ENCODE results near the gene CYFIP2. TPM values are rescaled to one million over a fixed set of nuclear protein-coding genes. Genes with fewer than 3 reads are reported as not detected.

The CYFIP2 gene
- total and polyA plus RNA-seq, 2 of the 8 experiments (the other 6 are each of a cell fraction or from before 2014, with no cell fraction given), result 45.1 to 80.6 TPM

DNA sequence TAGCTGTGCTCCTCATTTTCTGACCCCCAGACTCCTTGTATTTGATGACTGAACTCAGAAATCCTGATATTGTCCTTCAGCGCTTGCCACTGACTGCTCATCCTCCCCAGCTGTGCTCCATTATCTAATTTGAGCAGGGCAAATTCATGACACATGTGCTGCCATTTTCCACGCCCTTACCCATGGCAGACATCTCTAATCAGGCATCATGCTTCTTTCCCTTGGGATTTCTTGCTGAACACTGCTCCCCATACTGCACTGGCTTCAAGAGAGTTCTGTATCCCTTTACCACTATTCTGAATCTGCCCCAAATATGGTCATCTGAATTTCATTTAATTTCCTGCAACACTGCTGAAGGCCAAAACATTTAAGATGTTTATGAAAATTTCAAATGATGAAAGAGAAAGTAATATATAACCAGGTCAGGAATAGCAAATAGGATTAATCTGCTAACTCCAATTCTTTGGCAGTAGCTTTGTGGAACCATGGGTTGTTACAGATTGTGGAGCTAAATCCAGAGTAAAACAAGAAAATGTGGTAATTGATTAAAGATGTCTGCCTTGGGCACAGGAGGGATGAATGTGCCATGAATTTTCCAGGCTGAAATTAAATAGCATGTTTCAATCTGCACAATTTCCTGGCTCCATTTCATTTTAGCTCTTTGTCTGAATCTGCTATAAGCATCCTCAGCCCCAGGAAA lies 93.6 kb downstream of the CYFIP2 start:
- Histone ChIP-seq H2AFZ (ENCODE audit: low read length) (no peak overlapping the region), H2BK20ac (ENCODE audit: low read length) (no peak overlapping the region), H3K23ac (ENCODE audit: insufficient read length) (no peak overlapping the region), H4K91ac (replicated peaks; ENCODE audit: insufficient read length, low read length) (no peak overlapping the region), H3K4me3 (ENCODE audit: extremely low read depth in 1 of 4, insufficient read depth in 2 of 4, low read depth in 3 of 4, low read length in 4 of 4) (no peak overlapping the region), H3K18ac (ENCODE audit: extremely low read depth, low read length) (no peak overlapping the region), H4K5ac (ENCODE audit: insufficient read length, low read depth, low read length) (no peak overlapping the region), H4K20me1 (replicated peaks in 1 of 2; ENCODE audit: control insufficient read depth in 1 of 2, insufficient read depth in 2 of 2, low read length in 2 of 2) (peaks cover 0 to 5% of the 10 kb centered on the region in 2 experiments), H2BK5ac (ENCODE audit: low read depth, low read length) (no peak overlapping the region), H3K14ac (ENCODE audit: insufficient read length) (no peak overlapping the region), H3K27ac (ENCODE audit: low read depth, low read length) (no peak overlapping the region), H3K79me2 (ENCODE audit: control insufficient read depth in 1 of 2, insufficient read depth in 2 of 2, low read length in 2 of 2) (no peaks in the 10 kb centered on the region), H3K4me1 (replicated peaks in 1 of 4; ENCODE audit: control insufficient read depth in 3 of 4, insufficient read depth in 4 of 4, low read length in 3 of 4) (no peaks in the 10 kb centered on the region), H4K8ac (ENCODE audit: extremely low read depth, insufficient read depth, low read length) (no peak overlapping the region), H2BK120ac (replicated peaks; ENCODE audit: low read depth, low read length) (no peak overlapping the region), H2AK5ac (ENCODE audit: low read depth, low read length) (no peak overlapping the region), H3K56ac (replicated peaks; ENCODE audit: insufficient read length, low read depth, low read length) (no peak overlapping the region), H3K9ac (replicated peaks in 1 of 4; ENCODE audit: extremely low read depth in 1 of 4, low read depth in 3 of 4, low read length in 3 of 4) (no peak overlapping the region), H3K4me2 (ENCODE audit: insufficient read depth in 1 of 2, low read depth in 2 of 2, low read length in 2 of 2) (no peak overlapping the region), H3K23me2 (ENCODE audit: low read depth, low read length) (no peaks in the 10 kb centered on the region), H2BK15ac (ENCODE audit: low read length) (no peak overlapping the region), H3K79me1 (ENCODE audit: low read depth, low read length) (no peaks in the 10 kb centered on the region; the same call in 1 of the 2 replicates), H3K9me3 (ENCODE audit: insufficient read depth in 2 of 2, low read depth in 1 of 2, low read length in 1 of 2) (no peaks in the 10 kb centered on the region), H3K27me3 (replicated peaks in 1 of 4; ENCODE audit: control insufficient read depth in 3 of 4, extremely low read depth in 1 of 4, insufficient read depth in 3 of 4, low read length in 3 of 4) (no peaks in the 10 kb centered on the region; a peak in 1 of 7 replicates), H2BK12ac (ENCODE audit: low read depth, low read length) (no peak overlapping the region), H3K4ac (replicated peaks; ENCODE audit: insufficient read length, low read depth, low read length) (no peak overlapping the region), H3K36me3 (ENCODE audit: control insufficient read depth in 2 of 4, insufficient read depth in 4 of 4, low read length in 3 of 4) (peaks cover 0 to 20% (median 14%) of the 10 kb centered on the region in 4 experiments; a peak in 7 of 8 replicates)
- WGBS, 2 experiments (ENCODE audit: extremely low coverage in 1 of 2, insufficient coverage in 1 of 2, insufficient read length in 1 of 2, insufficient replicate concordance in 2 of 2, low coverage in 1 of 2, low lambda C conversion rate in 2 of 2, missing lambda C conversion rate in 1 of 2), result 90% methylated on average over 2 of the region's 2 CpGs; no CpG with 5 or more reads in 1 of the 2 experiments
- ChIA-PET CTCF (ENCODE audit: partially characterized antibody) (interaction anchor here (0.6 to 15.5 kb wide), 10 partner anchors 18 to 473 kb away, joined by 4 to 282 read pairs (median 8); partner anchors contain the start of gene LSM11), POLR2A (ENCODE audit: partially characterized antibody) (no interaction called here)
- DNase-seq (ENCODE audit: low read depth in 1 of 2, low spot score in 2 of 2) (no peak), FAIRE-seq (no peak)
- no peak for TF ChIP-seq POU5F1 (IDR thresholded peaks at IDR 0.05; ENCODE audit: low read depth, low read length)
- no peak for TF ChIP-seq CBX8 (IDR thresholded peaks at IDR 0.05; ENCODE audit: borderline replicate concordance, low read depth, low read length)
- no peak for TF ChIP-seq NANOG (IDR thresholded peaks at IDR 0.05; ENCODE audit: insufficient read depth, low read depth, low read length, poor library complexity, severe bottlenecking)
- TF ChIP-seq SUZ12 (IDR thresholded peaks at IDR 0.05; ENCODE audit: low read length), result no peak
- TF ChIP-seq SP4 (IDR thresholded peaks at IDR 0.05; ENCODE audit: low read length), result no peak
- no peak for TF ChIP-seq ASH2L (IDR thresholded peaks at IDR 0.05; ENCODE audit: low read length)
- TF ChIP-seq RFX5 (IDR thresholded peaks at IDR 0.05; ENCODE audit: borderline replicate concordance, low read depth, low read length), result no peak
- no peak for TF ChIP-seq YY1 (IDR thresholded peaks at IDR 0.05; ENCODE audit: low read depth, low read length)
- no peak for TF ChIP-seq JUND (IDR thresholded peaks at IDR 0.05; ENCODE audit: low read length)
- TF ChIP-seq CBX5 (IDR thresholded peaks at IDR 0.05; ENCODE audit: low read depth, low read length), result no peak
- no peak for TF ChIP-seq SRF (IDR thresholded peaks at IDR 0.05; ENCODE audit: low read depth, low read length)
- TF ChIP-seq, protein P1, sequence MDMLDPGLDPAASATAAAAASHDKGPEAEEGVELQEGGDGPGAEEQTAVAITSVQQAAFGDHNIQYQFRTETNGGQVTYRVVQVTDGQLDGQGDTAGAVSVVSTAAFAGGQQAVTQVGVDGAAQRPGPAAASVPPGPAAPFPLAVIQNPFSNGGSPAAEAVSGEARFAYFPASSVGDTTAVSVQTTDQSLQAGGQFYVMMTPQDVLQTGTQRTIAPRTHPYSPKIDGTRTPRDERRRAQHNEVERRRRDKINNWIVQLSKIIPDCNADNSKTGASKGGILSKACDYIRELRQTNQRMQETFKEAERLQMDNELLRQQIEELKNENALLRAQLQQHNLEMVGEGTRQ (IDR thresholded peaks at IDR 0.05; ENCODE audit: low read length), result no peak
- TF ChIP-seq RBBP5 (IDR thresholded peaks at IDR 0.05; ENCODE audit: borderline replicate concordance, low read depth, low read length), result no peak

All from H1 (cell line).